Heart left ventricle (tissue), 11 donors: ENCODE measurements around the gene OTOP2. TPM values are rescaled to one million over a fixed set of nuclear protein-coding genes. Genes with fewer than 3 reads are reported as not detected.

Experiments used
- polyA plus RNA-seq, 2 donors: library from polyadenylated mRNA; stranded (reverse); fragments of 200-250 nt; gene quantifications; one replicate each; pipeline ENCODE4 v1.2.3, GENCODE V29; 2013
- total RNA-seq, 9 donors: library from RNA; depleted of rRNA in 2 of 9; stranded (reverse); fragments of >200 nt in 2 of 9; fragmentation: NEBNext Ultra II Directional in 3 of 9; extraction: Animal tissue kit (Norgen Biotek cat#: 25700) in 3 of 9; gene quantifications; one replicate each; pipeline versions ENCODE4 v1.1.0 to v1.2.4, GENCODE V29; 2016 to 2023
- donor health status: ischemic (EF 13 %, LVEDD 7.1; RV severe dilation, severe dysfunction).
- donor health status: healthy with polysubstance abuse.
- donor health status: DM: no; HTN: yes; CAD: no.
- donor health status: DM: no; HTN: no; CAD: no.
- donor health status: ischemic (EF 25% LVEDD 5.7; RV mildly dilated, moderate dysfunction).
- donor health status: healthy.
- donor health status: DM: yes; HTN: yes; CAD: no.
- donor health status: PGD.
- donor health status: nonischemic (EF 23%, LVEDD 6.1; RV moderate dilation, normal function).

The OTOP2 gene
- total and polyA plus RNA-seq, 11 donors = not detected

Other genes with a start within 250 kb of the OTOP2 start
- 1 to 10 TPM in 2 of 9 donors, under 1 TPM in 5, not detected in 2; 0.20 to 7.0 (median 0.42) TPM for gene CD300LF, start 211.3 kb upstream of the OTOP2 start, total RNA-seq
- under 1 TPM; 0.15 to 0.61 TPM for gene CD300LF, start 211.3 kb upstream of the OTOP2 start, polyA plus RNA-seq
- gene RAB37, start 187.0 kb upstream of the OTOP2 start, total RNA-seq = 1 to 10 TPM in 8 of 9 donors, under 1 TPM in 1; 0.76 to 3.6 (median 1.7) TPM
- 1 to 10 TPM in 1 of 2 donors, under 1 TPM in 1; 0.83 to 2.0 TPM for gene RAB37, start 187.0 kb upstream of the OTOP2 start, polyA plus RNA-seq
- 10 to 100 TPM; 11.6 to 42.2 (median 19.2) TPM for gene NHERF1, start 175.6 kb upstream of the OTOP2 start, total RNA-seq
- 10 to 100 TPM in 1 of 2 donors, 1 to 10 TPM in 1; 7.5 to 37.7 TPM for gene NHERF1, start 175.6 kb upstream of the OTOP2 start, polyA plus RNA-seq
- gene NAT9, start 147.9 kb upstream of the OTOP2 start, total RNA-seq = 10 to 100 TPM in 7 of 9 donors, 1 to 10 TPM in 2; 7.9 to 22.9 (median 17.1) TPM
- gene NAT9, start 147.9 kb upstream of the OTOP2 start, polyA plus RNA-seq = 10 to 100 TPM; 18.2 to 36.6 TPM
- 1 to 10 TPM in 2 of 9 donors, under 1 TPM in 7; 0.09 to 3.1 (median 0.45) TPM for gene GRIN2C, start 64.4 kb upstream of the OTOP2 start, total RNA-seq
- under 1 TPM; 0.23 to 0.25 TPM for gene GRIN2C, start 64.4 kb upstream of the OTOP2 start, polyA plus RNA-seq
- gene FDXR, start 51.3 kb upstream of the OTOP2 start, total RNA-seq = 1 to 10 TPM; 2.5 to 8.7 (median 4.7) TPM
- 1 to 10 TPM; 3.7 to 5.5 TPM for gene FDXR, start 51.3 kb upstream of the OTOP2 start, polyA plus RNA-seq
- not detected for gene FADS6, start 30.6 kb upstream of the OTOP2 start, total RNA-seq
- gene FADS6, start 30.6 kb upstream of the OTOP2 start, polyA plus RNA-seq = not detected
- gene USH1G, start 1.0 kb upstream of the OTOP2 start, total RNA-seq = not detected
- not detected for gene USH1G, start 1.0 kb upstream of the OTOP2 start, polyA plus RNA-seq
- not detected for gene OTOP3, start 11.6 kb downstream of the OTOP2 start, total RNA-seq
- gene OTOP3, start 11.6 kb downstream of the OTOP2 start, polyA plus RNA-seq = not detected
- 10 to 100 TPM in 4 of 9 donors, 1 to 10 TPM in 5; 5.7 to 15.7 (median 9.8) TPM for gene HID1, start 48.5 kb downstream of the OTOP2 start, total RNA-seq
- gene HID1, start 48.5 kb downstream of the OTOP2 start, polyA plus RNA-seq = 10 to 100 TPM in 1 of 2 donors, 1 to 10 TPM in 1; 6.7 to 10.7 TPM
- 10 to 100 TPM; 13.0 to 56.4 (median 18.1) TPM for gene CDR2L, start 63.4 kb downstream of the OTOP2 start, total RNA-seq
- 10 to 100 TPM; 13.6 to 19.1 TPM for gene CDR2L, start 63.4 kb downstream of the OTOP2 start, polyA plus RNA-seq
- gene MRPL58, start 88.4 kb downstream of the OTOP2 start, total RNA-seq = 10 to 100 TPM; 41.0 to 89.4 (median 55.8) TPM
- 10 to 100 TPM; 82.0 to 93.8 TPM for gene MRPL58, start 88.4 kb downstream of the OTOP2 start, polyA plus RNA-seq
- gene ATP5PD, start 122.7 kb downstream of the OTOP2 start, total RNA-seq = 1,000 to 10,000 TPM in 1 of 9 donors, 100 to 1,000 TPM in 8; 597 to 1,208 (median 875) TPM
- gene ATP5PD, start 122.7 kb downstream of the OTOP2 start, polyA plus RNA-seq = 1,000 to 10,000 TPM in 1 of 2 donors, 100 to 1,000 TPM in 1; 725 to 2,623 TPM
- 10 to 100 TPM; 19.8 to 37.7 (median 31.5) TPM for gene KCTD2, start 123.0 kb downstream of the OTOP2 start, total RNA-seq
- gene KCTD2, start 123.0 kb downstream of the OTOP2 start, polyA plus RNA-seq = 10 to 100 TPM; 15.7 to 38.7 TPM
- gene SLC16A5, start 163.7 kb downstream of the OTOP2 start, total RNA-seq = 10 to 100 TPM in 6 of 9 donors, 1 to 10 TPM in 3; 4.8 to 23.3 (median 11.1) TPM
- gene SLC16A5, start 163.7 kb downstream of the OTOP2 start, polyA plus RNA-seq = 1 to 10 TPM; 4.3 to 7.8 TPM
- 1 to 10 TPM; 3.9 to 7.9 (median 5.2) TPM for gene ARMC7, start 185.7 kb downstream of the OTOP2 start, total RNA-seq
- gene ARMC7, start 185.7 kb downstream of the OTOP2 start, polyA plus RNA-seq = 1 to 10 TPM; 4.9 to 7.1 TPM
- 10 to 100 TPM; 15.9 to 56.0 (median 22.8) TPM for gene NT5C, start 207.5 kb downstream of the OTOP2 start, total RNA-seq
- gene NT5C, start 207.5 kb downstream of the OTOP2 start, polyA plus RNA-seq = 10 to 100 TPM; 29.0 to 45.7 TPM
- gene JPT1, start 230.2 kb downstream of the OTOP2 start, total RNA-seq = 10 to 100 TPM; 10.4 to 60.8 (median 16.0) TPM
- gene JPT1, start 230.2 kb downstream of the OTOP2 start, polyA plus RNA-seq = 10 to 100 TPM; 41.8 to 68.0 TPM